GM18907 (cell line): ENCODE measurements around the gene NUTM2F.
"Not testable (repeated sequence)": the region's sequence is repeated elsewhere in the genome, so short reads cannot be mapped to it uniquely, and the experiment has no call there.

ENCODE experiments used
- ATAC-seq: cut with Tn5 transposase; IDR thresholded peaks from one replicate; pipeline ENCODE4 v1.9.1; 2021; ENCODE audit warnings: mild to moderate bottlenecking, moderate library complexity; ENCODE audit not compliant: unreplicated experiment

NUTM2F gene

GRCh38 chr9:94315034-94315984, 13.1 kb downstream of the NUTM2F start:
- not testable (repeated sequence) for ATAC-seq

DNA sequence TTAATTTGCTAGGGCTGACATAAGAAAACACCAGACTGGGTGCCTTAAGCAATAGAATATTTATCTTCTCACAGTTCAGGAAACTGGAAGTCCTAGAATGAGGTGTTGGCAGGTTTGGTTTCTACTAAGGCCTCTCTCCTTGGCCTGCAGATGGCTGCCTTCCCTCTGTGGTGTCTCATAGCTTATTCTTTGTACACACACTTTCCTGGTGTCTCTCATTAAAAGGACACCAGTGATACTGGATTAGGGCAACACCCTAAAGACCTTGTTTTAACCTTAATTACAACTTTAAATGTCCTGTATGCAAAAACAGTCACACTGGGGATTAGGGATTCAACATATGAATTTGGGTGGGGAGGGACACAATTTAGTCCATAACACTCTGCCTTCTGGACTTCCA, 25.1 kb downstream of the NUTM2F start:
- no peak for ATAC-seq

DNA sequence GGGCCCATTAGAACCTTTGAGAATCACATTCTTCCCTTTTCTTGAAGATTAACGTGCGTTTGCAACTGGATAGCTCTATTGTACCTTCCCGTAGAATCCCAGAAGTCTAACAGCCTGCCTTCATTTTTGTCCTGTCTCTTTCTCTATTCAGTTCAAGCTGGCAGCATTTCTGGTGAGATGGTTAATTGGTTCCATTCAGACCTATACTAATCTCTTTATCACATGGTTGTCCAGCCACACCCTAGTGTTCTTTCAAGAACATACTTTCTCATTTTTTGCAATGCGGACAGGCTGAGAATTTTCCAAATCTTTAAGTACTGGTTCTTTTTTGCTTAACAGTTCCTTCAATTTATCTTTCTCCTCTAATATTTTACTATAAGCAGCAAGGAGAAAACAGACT, 26.0 kb downstream of the NUTM2F start:
- ATAC-seq: no peak

- no peak for ATAC-seq
Measured at GRCh38 chr9:94301583-94301982, 26.9 kb downstream of the NUTM2F start.

DNA sequence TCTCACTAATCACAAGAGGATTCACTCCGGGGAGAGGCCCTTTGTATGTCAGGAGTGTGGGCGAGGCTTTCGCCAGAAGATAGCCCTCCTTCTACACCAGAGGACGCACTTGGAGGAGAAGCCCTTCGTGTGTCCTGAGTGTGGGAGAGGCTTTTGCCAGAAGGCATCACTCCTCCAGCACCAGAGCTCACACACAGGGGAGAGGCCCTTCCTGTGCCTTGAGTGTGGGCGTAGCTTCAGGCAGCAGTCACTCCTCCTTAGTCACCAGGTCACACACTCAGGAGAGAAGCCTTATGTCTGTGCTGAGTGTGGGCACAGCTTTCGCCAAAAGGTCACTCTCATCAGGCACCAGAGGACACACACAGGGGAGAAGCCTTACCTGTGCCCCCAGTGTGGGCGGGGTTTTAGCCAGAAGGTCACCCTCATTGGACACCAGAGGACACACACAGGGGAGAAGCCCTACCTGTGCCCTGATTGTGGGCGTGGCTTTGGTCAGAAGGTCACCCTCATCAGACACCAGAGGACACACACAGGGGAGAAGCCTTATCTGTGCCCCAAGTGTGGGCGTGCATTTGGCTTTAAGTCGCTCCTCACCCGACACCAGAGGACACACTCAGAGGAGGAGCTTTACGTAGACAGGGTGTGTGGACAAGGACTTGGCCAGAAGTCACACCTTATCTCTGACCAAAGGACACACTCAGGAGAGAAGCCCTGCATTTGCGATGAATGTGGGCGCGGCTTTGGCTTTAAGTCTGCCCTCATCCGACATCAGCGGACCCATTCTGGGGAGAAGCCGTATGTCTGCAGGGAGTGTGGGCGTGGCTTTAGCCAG, 27.8 kb downstream of the NUTM2F start:
- ATAC-seq: no peak

GRCh38 chr9:94298949-94299599, 29.4 kb downstream of the NUTM2F start:
- no peak for ATAC-seq

GRCh38 chr9:94289691-94290090, 38.8 kb downstream of the NUTM2F start:
- ATAC-seq: no peak

DNA sequence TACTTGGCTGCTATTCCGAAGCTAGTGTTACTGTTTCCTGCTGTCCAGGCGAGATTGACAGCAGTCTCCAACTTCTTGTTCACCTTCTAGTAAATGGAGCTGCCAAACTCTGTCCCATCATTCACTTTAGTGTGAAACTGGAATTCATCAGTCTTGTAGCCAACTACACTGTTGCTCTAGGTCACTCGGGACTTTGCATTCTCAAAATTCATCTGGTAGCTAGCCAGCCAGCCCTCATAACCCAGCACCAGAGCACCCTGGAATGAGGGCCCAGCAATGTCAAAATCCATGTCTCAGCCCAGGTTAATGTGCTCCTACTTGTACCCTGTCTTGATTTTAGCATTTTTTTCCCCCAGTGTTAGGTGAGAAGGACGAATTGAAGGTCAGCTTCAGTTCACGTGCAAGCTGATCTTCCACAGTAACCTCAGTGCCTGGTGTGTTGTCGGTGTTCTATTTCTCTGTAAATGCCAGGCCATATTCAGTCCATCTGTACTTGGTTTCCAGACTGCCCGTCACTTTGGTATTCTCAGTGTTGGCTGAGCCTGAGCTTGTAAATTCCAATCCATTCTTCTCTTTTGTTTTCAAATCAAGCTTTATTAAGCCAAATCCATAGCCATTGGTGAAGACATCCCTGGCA, 40.4 kb downstream of the NUTM2F start:
- no peak for ATAC-seq

- no peak for ATAC-seq
Measured at GRCh38 chr9:94286116-94286515, 42.3 kb downstream of the NUTM2F start.

DNA sequence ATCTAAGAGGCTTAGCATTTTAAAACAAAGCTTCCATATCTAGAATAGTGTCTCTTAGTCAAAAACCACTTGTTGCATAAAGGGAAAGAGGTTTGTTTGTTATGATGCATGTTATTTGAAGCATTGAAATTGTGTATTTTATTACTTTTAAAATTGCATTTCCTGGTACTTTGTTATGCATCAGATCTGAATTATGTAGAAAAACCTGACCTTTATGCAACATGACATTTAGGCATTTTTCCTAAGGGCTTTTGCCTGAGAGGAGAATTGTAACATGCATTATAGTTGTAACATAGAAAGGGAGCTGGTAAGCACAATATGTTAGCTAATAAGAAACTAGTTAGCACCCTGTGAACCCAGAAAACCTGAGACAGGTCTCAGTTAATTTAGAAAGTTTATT, 47.3 kb downstream of the NUTM2F start:
- no peak for ATAC-seq

DNA sequence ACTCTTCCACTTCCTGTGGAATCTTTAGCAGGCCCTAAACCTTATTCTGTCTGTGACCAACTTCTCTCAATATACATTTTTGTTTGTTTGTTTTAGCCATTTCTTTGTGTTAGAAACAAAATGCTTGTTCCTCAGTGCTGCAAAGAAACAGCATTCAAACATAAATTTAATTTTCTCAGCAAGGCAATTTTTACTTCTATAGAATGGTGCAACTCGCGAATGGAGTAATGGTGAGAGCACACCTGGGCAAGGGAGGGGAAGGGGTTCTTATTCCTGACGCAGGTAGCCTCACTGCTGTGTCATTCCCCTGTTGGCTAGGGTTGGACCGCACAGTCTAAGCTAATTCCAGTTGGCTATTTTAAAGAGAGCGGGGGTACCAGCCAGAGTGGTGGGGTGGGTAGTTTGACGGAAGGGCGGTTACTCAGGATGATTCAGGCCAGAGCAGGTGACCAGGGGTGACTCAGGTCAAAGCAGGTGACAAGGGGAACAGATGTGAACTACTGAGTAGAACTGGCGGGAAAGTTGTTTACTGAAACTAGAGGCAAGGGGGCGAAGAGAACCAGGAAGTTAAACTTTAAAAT, 47.9 kb downstream of the NUTM2F start:
- no peak for ATAC-seq

DNA sequence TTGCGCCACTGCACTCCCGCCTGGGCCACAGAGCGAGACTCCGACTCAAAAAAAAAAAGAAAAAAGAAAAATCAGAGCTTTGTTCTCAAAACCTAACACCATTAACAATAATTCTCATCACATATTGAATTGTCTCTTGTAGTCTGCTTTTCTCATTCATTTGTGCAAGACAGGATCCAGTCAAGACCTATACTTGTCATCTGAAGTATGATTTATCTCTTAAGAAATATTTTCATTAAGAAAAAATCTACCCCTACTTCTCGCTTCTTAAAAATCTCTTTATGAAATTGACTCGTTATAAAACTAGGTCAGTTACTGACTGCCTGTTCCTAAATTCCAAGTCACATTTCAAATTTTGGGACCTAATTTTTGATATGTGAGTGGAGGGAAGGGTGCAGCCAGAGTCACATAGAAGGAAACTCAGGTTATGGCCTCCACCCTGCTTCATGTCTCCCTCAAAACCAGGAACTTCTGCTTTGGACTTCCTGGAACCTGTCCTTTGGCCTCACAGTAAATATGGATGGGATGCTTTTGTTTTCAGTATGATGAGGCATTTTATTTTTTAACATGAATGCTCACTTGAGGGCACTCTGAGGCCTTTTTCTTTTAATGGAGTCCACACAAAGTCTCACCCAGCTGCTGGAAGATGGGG, 50.4 kb downstream of the NUTM2F start:
- ATAC-seq: no peak

- ATAC-seq: not testable (repeated sequence)
Measured at GRCh38 chr9:94277029-94277428, 51.4 kb downstream of the NUTM2F start.

- no peak for ATAC-seq
Measured at GRCh38 chr9:94270009-94270408, 58.4 kb downstream of the NUTM2F start.

DNA sequence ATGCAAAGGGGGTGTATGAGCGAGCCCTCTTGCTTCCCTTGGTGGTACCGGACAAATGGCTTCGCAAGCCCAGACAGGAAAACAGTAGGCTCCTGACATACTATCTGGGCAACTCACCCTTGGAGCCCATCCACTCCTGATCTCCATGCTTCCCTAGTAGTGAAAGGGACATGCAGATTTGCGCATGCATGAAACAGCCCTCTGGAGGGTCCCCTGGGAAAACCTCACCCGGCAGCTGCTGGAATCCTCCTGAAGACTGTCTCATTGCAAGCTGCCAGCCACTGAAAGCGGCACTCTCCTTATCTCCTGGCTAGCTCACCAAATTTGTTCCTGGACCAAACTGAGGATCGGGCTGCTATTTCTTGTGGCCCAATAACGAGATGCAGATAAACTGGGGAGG, 59.2 kb downstream of the NUTM2F start:
- no peak for ATAC-seq
